GM12892 (cell line): Measurements from ENCODE around the gene SLX1A.
"Not testable (repeated sequence)": the region's sequence is repeated elsewhere in the genome, so short reads cannot be mapped to it uniquely, and the experiment has no call there.

ENCODE experiments used
- POLR2A ChIP-seq: IDR thresholded peaks from 2 replicates; pipeline ENCODE4 v1.6.1; 2011; ENCODE audit warnings: low read depth, low read length, control low read depth
- POLR2AphosphoS5 ChIP-seq: IDR thresholded peaks from 2 replicates; pipeline ENCODE4 v1.6.1; 2011; ENCODE audit warnings: low read depth, low read length, control low read depth
- TAF1 ChIP-seq: IDR thresholded peaks from 2 replicates; pipeline ENCODE4 v1.6.1; 2011; ENCODE audit warnings: low read depth, mild to moderate bottlenecking, control low read depth, low read length, borderline replicate concordance

- not testable (repeated sequence) for TF ChIP-seq POLR2A, POLR2AphosphoS5, TAF1
Observed at GRCh38 chr16:30193098-30193497, 577 bp upstream of the SLX1A start.
